BLaER1 treated with 17β-estradiol and CSF1 and Interleukin-3, amounts not matched to agents 10 nM and 100 nM (cell line): ENCODE data around the gene STK25.

Experiments
- H3K27ac ChIP-seq, 11 experiments: shearing (Covaris generic); formaldehyde crosslinking; 2 replicates each; pipeline ENCODE4 v1.8.1; 2022
- H3K27me3 ChIP-seq, 11 experiments: shearing (Covaris generic); formaldehyde crosslinking; 2 replicates each; pipeline ENCODE4 v1.8.1; 2022
- H3K36me3 ChIP-seq, 11 experiments: shearing (Covaris generic); formaldehyde crosslinking; 2 replicates each; pipeline ENCODE4 v1.8.1; 2022
- H3K4me1 ChIP-seq, 10 experiments: shearing (Covaris generic); formaldehyde crosslinking; 2 replicates each; pipeline ENCODE4 v1.8.1; 2022
- H3K4me2 ChIP-seq, 11 experiments: shearing (Covaris generic); formaldehyde crosslinking; 2 replicates each; pipeline ENCODE4 v1.8.1; 2022
- H3K4me3 ChIP-seq, 10 experiments: shearing (Covaris generic); formaldehyde crosslinking; 2 replicates each; pipeline ENCODE4 v1.8.1; 2022
- H3K9ac ChIP-seq, 11 experiments: shearing (Covaris generic); formaldehyde crosslinking; 2 replicates each; pipeline ENCODE4 v1.8.1; 2022
- H3K9me3 ChIP-seq, 11 experiments: shearing (Covaris generic); formaldehyde crosslinking; replicated peaks in 1 of 11; 2 replicates each; pipeline ENCODE4 v1.8.1; 2022
- H4K20me1 ChIP-seq, 11 experiments: shearing (Covaris generic); formaldehyde crosslinking; 2 replicates each; pipeline ENCODE4 v1.8.1; 2022
- Cebpa-rat ChIP-seq, 11 experiments: shearing (Covaris generic); IDR thresholded peaks; 2 replicates each; pipeline ENCODE4 v1.8.1; 2022

STK25 gene

DNA sequence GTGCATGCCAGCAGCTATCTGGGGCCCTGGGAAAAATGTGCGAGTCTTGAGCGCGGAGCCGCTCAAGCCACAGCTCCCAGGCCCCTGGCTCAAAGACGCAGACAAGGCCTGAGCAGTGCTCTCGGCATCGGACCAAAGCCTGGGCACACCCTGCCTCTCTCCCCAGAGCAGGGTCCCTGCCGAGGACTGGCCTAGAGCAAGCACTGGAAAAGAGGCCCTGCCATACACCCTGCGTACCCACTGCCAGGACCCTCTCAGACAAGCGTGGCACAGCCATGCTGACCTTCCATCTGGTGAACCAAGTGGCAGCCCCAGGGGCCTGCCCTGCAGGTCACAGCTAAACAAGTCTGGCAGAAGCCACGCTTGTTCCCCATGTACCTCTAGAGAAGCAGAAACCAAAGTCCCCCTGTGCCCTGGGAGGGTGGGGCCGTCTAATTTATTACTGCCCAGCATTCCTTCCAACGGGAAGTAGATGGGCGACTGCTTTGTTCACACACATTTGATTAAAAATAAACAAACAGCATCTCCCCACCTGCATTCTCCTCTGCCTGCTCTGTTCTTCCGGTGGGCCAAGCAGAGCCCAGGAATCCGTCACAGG is 14.0 kb downstream of the STK25 start:
- Histone ChIP-seq H4K20me1 (peaks cover 6 to 100% (median 63%) of the 10 kb centered on the region in 11 experiments; a peak in 21 of 22 replicates), H3K36me3 (peaks cover 57 to 100% (median 75%) of the 10 kb centered on the region in 11 experiments), H3K27me3 (no peaks in the 10 kb centered on the region), H3K27ac (no peak overlapping the region), H3K4me1 (peaks cover 0 to 15% (median 0%) of the 10 kb centered on the region in 10 experiments; a peak in 5 of 20 replicates), H3K9me3 (no peaks in the 10 kb centered on the region), H3K4me3 (no peak overlapping the region), H3K4me2 (no peak overlapping the region), H3K9ac (no peak overlapping the region)
- TF ChIP-seq Cebpa-rat (IDR thresholded peaks at IDR 0.05) = no peak

DNA sequence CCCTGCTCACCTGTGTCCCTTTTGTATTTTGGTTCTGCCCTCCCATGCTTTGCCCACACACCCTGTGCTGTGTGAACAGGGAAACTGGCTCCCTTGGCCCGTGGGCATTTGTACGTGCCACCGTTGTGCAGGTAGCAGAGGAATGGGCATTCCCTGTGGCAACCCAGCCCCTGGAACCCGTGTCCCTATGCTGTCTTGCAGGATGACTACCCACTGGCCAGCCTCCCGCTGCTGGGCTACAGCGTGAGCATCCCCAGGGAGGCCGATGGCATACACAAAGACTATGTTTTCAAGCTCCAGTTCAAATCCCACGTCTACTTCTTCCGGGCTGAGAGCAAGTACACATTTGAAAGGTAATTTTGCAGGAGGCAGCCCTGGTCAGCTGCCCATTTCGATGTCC is 15.3 kb downstream of the STK25 start:
- Histone ChIP-seq H3K4me1 (peaks cover 0 to 15% (median 0%) of the 10 kb centered on the region in 10 experiments; a peak in 5 of 20 replicates), H3K27ac (no peak overlapping the region), H4K20me1 (peaks cover 0 to 87% (median 51%) of the 10 kb centered on the region in 11 experiments; a peak in 18 of 22 replicates), H3K4me3 (no peak overlapping the region), H3K9ac (no peak overlapping the region), H3K27me3 (no peaks in the 10 kb centered on the region), H3K4me2 (no peak overlapping the region), H3K36me3 (peaks cover 45 to 89% (median 62%) of the 10 kb centered on the region in 11 experiments), H3K9me3 (no peaks in the 10 kb centered on the region)
- no peak for TF ChIP-seq Cebpa-rat (IDR thresholded peaks at IDR 0.05)

DNA sequence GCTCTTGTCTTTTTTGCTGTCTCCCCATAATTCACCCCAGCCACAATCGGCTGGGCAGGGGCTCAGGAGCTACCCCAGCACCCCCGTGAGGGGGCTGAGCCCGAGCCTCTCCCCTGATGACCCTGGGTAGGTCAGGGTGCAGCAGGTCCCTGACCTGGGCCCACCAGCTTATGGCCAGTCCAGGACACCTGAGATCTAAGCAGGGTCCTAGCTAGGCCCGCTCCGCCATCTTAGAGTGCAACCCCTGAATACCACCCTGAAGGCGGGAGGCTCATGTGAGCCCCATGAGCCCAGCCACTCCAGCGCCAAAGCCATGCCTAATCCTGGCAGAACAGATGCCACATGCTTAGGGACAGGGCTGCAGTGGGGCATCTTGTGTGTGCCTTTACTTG is 16.2 kb downstream of the STK25 start:
- peaks cover 0 to 15% (median 0%) of the 10 kb centered on the region in 10 experiments; a peak in 5 of 20 replicates for H3K4me1 ChIP-seq

DNA sequence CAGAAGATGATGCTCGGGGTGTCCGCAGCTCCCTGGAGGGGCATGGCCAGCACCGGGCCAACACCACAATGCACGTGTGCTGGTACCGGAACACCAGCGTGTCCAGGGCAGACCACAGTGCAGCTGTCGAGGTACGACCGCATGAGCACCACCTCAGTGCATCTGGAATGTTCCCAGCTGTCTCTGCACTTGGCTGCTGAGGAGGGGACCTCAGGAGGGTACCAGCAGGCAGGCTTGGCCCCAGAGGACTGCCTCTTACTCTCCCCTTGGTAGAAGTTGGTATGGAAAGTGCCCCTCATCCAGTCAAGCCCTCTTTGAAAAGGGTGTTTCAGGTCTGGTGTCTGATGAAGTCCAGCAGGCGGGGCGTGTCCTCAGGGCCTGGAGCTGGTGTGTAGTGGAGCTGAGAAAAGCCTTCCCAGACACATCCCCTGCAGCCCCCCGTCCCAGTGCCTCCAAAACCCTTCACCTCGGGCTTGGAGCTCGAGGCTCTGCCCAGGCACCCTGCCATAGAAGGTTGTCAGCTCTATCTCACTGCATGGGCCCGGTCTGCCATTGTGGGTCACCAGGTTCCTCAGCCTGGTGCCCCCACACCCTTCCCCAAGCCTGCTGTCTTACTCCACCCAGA is 16.7 kb downstream of the STK25 start:
- H3K4me2 ChIP-seq = peak overlapping the region in 2 of 11 experiments; percentile 7 to 12; a peak in 1 of 22 replicates
- peaks cover 30 to 75% (median 48%) of the 10 kb centered on the region in 11 experiments for H3K36me3 ChIP-seq
- peaks cover 0 to 15% (median 0%) of the 10 kb centered on the region in 10 experiments; a peak in 5 of 20 replicates for H3K4me1 ChIP-seq
- no peaks in the 10 kb centered on the region for H3K9me3 ChIP-seq
- no peak overlapping the region for H3K27ac ChIP-seq
- no peaks in the 10 kb centered on the region for H3K27me3 ChIP-seq
- H3K9ac ChIP-seq = no peak overlapping the region
- peaks cover 0 to 73% (median 41%) of the 10 kb centered on the region in 11 experiments; a peak in 18 of 22 replicates for H4K20me1 ChIP-seq
- H3K4me3 ChIP-seq = no peak overlapping the region
- TF ChIP-seq Cebpa-rat (IDR thresholded peaks at IDR 0.05) = no peak

More for the DNA sequence above, 16.2 kb downstream of the STK25 start:
- peaks cover 36 to 80% (median 53%) of the 10 kb centered on the region in 11 experiments for H3K36me3 ChIP-seq
- no peak overlapping the region for H3K4me3 ChIP-seq
- peaks cover 0 to 78% (median 44%) of the 10 kb centered on the region in 11 experiments; a peak in 18 of 22 replicates for H4K20me1 ChIP-seq
- H3K9ac ChIP-seq = no peak overlapping the region
- H3K4me2 ChIP-seq = no peak overlapping the region
- H3K27me3 ChIP-seq = no peaks in the 10 kb centered on the region
- TF ChIP-seq Cebpa-rat (IDR thresholded peaks at IDR 0.05) = no peak
- H3K9me3 ChIP-seq = no peaks in the 10 kb centered on the region
- no peak overlapping the region for H3K27ac ChIP-seq

DNA sequence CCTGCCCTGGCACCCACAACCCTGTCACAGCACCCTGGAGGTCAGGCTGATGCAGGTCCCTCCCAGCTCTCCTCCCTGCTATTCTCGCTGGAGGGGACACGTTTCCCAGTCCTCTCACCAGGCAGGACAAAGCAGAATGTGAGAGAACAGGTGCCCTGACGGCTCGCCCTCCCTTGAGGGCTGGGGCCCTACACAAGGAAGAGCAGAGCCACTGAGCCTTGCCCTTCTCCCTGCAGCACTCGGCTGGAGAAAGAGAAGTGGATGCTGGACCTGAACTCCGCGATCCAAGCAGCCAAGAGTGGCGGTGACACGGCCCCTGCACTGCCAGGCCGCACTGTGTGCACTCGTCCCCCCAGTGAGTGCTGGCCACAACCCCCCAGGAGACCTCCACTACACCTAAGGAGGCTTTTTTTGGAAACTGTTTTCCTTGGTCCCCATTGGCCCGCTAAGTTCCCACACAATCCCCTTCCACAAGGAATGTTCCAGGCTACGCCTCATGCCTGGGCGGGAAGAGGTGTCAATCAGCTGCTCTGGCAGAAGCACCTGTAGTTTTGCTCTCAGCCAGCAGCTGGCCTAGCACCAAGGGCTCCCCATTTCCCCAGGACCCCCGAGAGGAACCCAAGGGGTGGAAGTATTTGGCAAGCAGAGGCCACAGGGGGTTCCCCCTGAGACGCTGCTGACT is 17.4 kb downstream of the STK25 start:
- H3K27ac ChIP-seq = no peak overlapping the region
- H4K20me1 ChIP-seq = peaks cover 0 to 66% (median 34%) of the 10 kb centered on the region in 11 experiments; a peak in 18 of 22 replicates
- no peak overlapping the region for H3K9ac ChIP-seq
- TF ChIP-seq Cebpa-rat (IDR thresholded peaks at IDR 0.05) = no peak
- H3K27me3 ChIP-seq = no peaks in the 10 kb centered on the region
- peaks cover 24 to 68% (median 41%) of the 10 kb centered on the region in 11 experiments for H3K36me3 ChIP-seq
- H3K4me2 ChIP-seq = peak overlapping the region in 2 of 11 experiments; percentile 7 to 12; a peak in 1 of 22 replicates
- H3K9me3 ChIP-seq = no peaks in the 10 kb centered on the region
- no peak overlapping the region for H3K4me3 ChIP-seq
- H3K4me1 ChIP-seq = peaks cover 0 to 15% (median 0%) of the 10 kb centered on the region in 10 experiments; a peak in 5 of 20 replicates

DNA sequence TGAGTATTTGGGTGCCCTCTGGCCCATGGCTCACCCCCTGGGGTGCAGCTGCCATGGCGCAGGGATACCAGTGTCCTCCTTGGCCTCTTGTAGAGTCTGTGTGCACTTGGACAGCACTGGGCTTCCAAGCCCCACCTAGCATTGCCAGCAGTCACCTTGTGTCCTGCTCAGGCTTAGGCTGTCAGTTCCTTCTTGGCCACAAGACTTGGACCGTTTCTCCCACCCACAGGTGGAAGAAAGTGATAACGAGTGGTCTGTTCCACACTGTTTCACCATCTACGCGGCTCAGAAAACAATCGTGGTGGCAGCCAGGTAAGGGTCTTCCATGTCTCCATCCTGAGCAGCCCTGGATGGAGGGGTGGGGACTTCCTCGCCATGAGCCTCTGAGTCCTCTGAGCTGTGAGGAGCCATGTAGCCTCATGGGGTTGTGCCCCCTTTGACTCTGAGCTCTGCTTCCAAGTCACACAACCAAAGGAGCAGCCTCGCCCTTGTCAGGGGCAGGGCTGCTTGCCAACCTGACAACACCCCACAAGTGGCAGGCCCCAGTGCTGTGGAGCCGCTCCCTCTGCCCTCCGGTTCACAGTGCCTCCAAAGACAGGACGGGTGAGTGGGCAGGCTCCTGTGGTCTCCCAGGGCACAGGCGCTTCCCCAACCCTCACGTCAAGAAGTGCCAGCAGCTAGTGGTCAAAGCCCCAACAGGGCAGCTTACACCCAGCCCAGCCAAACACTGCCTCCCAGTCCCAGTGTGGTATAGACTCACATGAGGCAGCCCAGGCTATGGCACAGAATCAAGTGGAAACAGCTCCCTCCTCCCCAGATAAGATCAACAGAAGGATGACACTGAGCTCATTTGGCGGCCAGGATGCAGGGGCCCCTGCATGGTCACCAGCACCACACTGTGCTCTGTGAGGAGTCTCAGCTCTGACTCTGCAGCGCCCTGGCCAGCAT is 18.4 kb downstream of the STK25 start:
- Histone ChIP-seq H3K9me3 (no peaks in the 10 kb centered on the region), H3K36me3 (peaks cover 14 to 58% (median 31%) of the 10 kb centered on the region in 11 experiments), H3K9ac (no peak overlapping the region), H3K27me3 (no peaks in the 10 kb centered on the region), H3K4me3 (no peak overlapping the region), H3K4me2 (no peak overlapping the region), H4K20me1 (peaks cover 0 to 56% (median 27%) of the 10 kb centered on the region in 11 experiments; a peak in 17 of 22 replicates), H3K4me1 (peaks cover 0 to 15% (median 0%) of the 10 kb centered on the region in 10 experiments; a peak in 5 of 20 replicates), H3K27ac (no peak overlapping the region)
- no peak for TF ChIP-seq Cebpa-rat (IDR thresholded peaks at IDR 0.05)

DNA sequence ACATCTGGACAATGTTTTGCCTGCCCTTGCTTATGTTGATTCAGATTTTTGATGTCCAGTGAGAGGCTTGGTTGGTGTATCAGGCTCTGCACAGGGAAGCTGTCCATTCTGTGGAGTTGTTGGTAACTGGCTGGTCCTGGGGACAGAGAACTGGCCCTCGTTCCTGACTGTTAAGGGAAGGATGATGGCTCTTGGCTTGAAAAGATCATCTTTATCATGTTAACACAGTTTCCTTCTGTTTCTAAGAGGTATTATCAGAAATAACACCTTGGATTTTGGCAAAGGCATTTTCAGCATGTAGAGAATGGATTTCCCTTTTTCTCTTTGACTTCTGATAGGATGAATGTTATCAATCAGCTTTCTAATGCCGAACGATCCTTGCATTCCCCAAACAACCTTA is 19.3 kb downstream of the STK25 start:
- Histone ChIP-seq H3K27me3 (no peaks in the 10 kb centered on the region), H3K4me2 (no peak overlapping the region), H3K36me3 (peaks cover 5 to 56% (median 24%) of the 10 kb centered on the region in 11 experiments), H3K9me3 (no peaks in the 10 kb centered on the region), H3K27ac (no peak overlapping the region), H4K20me1 (peaks cover 0 to 53% (median 22%) of the 10 kb centered on the region in 11 experiments; a peak in 17 of 22 replicates), H3K9ac (no peak overlapping the region), H3K4me1 (peaks cover 0 to 15% (median 0%) of the 10 kb centered on the region in 10 experiments; a peak in 5 of 20 replicates), H3K4me3 (no peak overlapping the region)
- no peak for TF ChIP-seq Cebpa-rat (IDR thresholded peaks at IDR 0.05)
